Body of pancreas (tissue), 4 donors: ENCODE measurements around the gene GARNL3. TPM values are rescaled to one million over a fixed set of nuclear protein-coding genes. Genes with fewer than 3 reads are reported as not detected.

Experiments used
- ATAC-seq: fragments of 150-250 bp; one replicate; pipeline ENCODE4 v1.9.1; 2016
- DNase-seq, 4 donors: peaks; one replicate each; pipeline ENCODE4 v3.0.0-alpha.2; 2019
- H3K27ac ChIP-seq, 4 donors: fragments of 200-600 bp; sonication (generic); 1 replicate in 3 of 4; 2 replicates in 1 of 4; pipeline versions ENCODE4 v1.5.1 to v1.6.1; 2016 to 2019; ENCODE audit warnings: mild to moderate bottlenecking in 1 of 4, mixed read lengths in 1 of 4, moderate library complexity in 1 of 4
- H3K27me3 ChIP-seq, 2 donors: fragments of 200-600 bp; sonication (generic); one replicate each; pipeline ENCODE4 v1.6.0; 2016; ENCODE audit warnings: mild to moderate bottlenecking in 1 of 2
- H3K36me3 ChIP-seq, 2 donors: fragments of 200-600 bp; sonication (generic); replicated peaks in 1 of 2; 2 replicates each; pipeline ENCODE4 v1.5.1; 2016; ENCODE audit warnings: low read depth in 2 of 2; ENCODE audit not compliant: insufficient read depth in 1 of 2
- H3K4me1 ChIP-seq: fragments of 200-600 bp; sonication (generic); one replicate; pipeline ENCODE4 v1.6.0; 2016
- H3K4me3 ChIP-seq, 2 donors: fragments of 200-600 bp; sonication (generic); 1 replicate in 1 of 2; 2 replicates in 1 of 2; pipeline ENCODE4 v1.5.1; 2016 to 2019
- H3K9me3 ChIP-seq, 3 donors: fragments of 200-600 bp; sonication (generic); 1 replicate in 2 of 3; 2 replicates in 1 of 3; pipeline ENCODE4 v1.5.1; 2016
- CTCF ChIP-seq, 7 experiments: fragments of 450-650 bp in 4 of 7; fragments of 200-600 bp in 3 of 7; sonication (generic) in 3 of 7; IDR thresholded peaks; one replicate each; pipeline ENCODE4 v1.5.1; 2016 to 2019; ENCODE audit warnings: antibody characterized with exemption in 7 of 7
- POLR2A ChIP-seq, 3 donors: fragments of 450-650 bp; IDR thresholded peaks; one replicate each; pipeline ENCODE4 v1.6.1; 2016; ENCODE audit warnings: antibody characterized with exemption in 3 of 3, mild to moderate bottlenecking in 2 of 3
- WGBS, 2 donors: methylation state at CpG; one replicate each; pipeline ENCODE4 v1.1.5; 2017; 5-methylcytosine and 5-hydroxymethylcytosine counted together
- intact Hi-C: fragments of 100-400 bp; cut with DNase I; formaldehyde crosslinking; loops from one replicate; pipeline ENCODE4 v1.15.1; 2023
- total RNA-seq, 2 donors: library from RNA; depleted of rRNA; stranded (reverse); fragments of >200 nt; gene quantifications; one replicate each; pipeline ENCODE4 v1.1.0, GENCODE V29; 2016

GARNL3 gene
- total RNA-seq, 2 donors from 2014 or later = 5.9 to 23.6 TPM

GRCh38 chr9:127223266-127223665 is 41.3 kb upstream of the GARNL3 start:
- H3K27me3 ChIP-seq = no peaks in the 10 kb centered on the region
- peaks cover 16% of the 10 kb centered on the region for H3K4me1 ChIP-seq
- no peak for DNase-seq
- no peak for ATAC-seq
- H3K27ac ChIP-seq = no peak overlapping the region
- no peak for TF ChIP-seq CTCF (IDR thresholded peaks at IDR 0.05)
- no peak for TF ChIP-seq POLR2A (IDR thresholded peaks at IDR 0.05)
- WGBS, 2 donors = 38 to 40% methylated on average over 4 of the region's 4 CpGs
- H3K4me3 ChIP-seq = no peak overlapping the region
- H3K9me3 ChIP-seq = no peaks in the 10 kb centered on the region
- intact Hi-C loops = loop anchor here (10.0 kb wide), 1 partner anchor 182 kb away; no protein-coding TSS in a partner anchor
- H3K36me3 ChIP-seq = no peaks in the 10 kb centered on the region

- intact Hi-C loops = loop anchor here (10.0 kb wide), 1 partner anchor 181 kb away; no protein-coding TSS in a partner anchor
- WGBS, 2 donors = 16 to 22% methylated on average over 8 of the region's 8 CpGs
- H3K9me3 ChIP-seq = no peaks in the 10 kb centered on the region
- peak overlapping the region in 2 of 4 donors; percentile 71 to 73 for H3K27ac ChIP-seq
- H3K36me3 ChIP-seq = no peaks in the 10 kb centered on the region
- H3K27me3 ChIP-seq = no peaks in the 10 kb centered on the region
- ATAC-seq (no peak), DNase-seq (peak in 2 of 4 donors; percentile 22 to 33)
- TF ChIP-seq POLR2A (IDR thresholded peaks at IDR 0.05) = no peak
- TF ChIP-seq CTCF (IDR thresholded peaks at IDR 0.05) = no peak
- peaks cover 16% of the 10 kb centered on the region for H3K4me1 ChIP-seq
- no peak overlapping the region for H3K4me3 ChIP-seq
These were observed 40.8 kb upstream of the GARNL3 start for GRCh38 chr9:127223810-127224177.

GRCh38 chr9:127224178-127224882 is 40.2 kb upstream of the GARNL3 start:
- WGBS, 2 donors = 1 to 4% methylated on average over 27 to 43 of the region's 56 CpGs
- H3K36me3 ChIP-seq = no peaks in the 10 kb centered on the region
- peak overlapping the region; percentile 55 to 79 (median 72) for H3K27ac ChIP-seq
- ATAC-seq = peak; percentile 73
- no peaks in the 10 kb centered on the region for H3K9me3 ChIP-seq
- DNase-seq = peak; percentile 91 to 94 (median 92)
- peak overlapping the region in 1 of 2 donors; percentile 13 for H3K4me3 ChIP-seq
- peaks cover 16% of the 10 kb centered on the region for H3K4me1 ChIP-seq
- TF ChIP-seq POLR2A (IDR thresholded peaks at IDR 0.05) (peak in 2 of 3 donors; percentile 58 to 65), CTCF (IDR thresholded peaks at IDR 0.05) (peak in 3 of 7 experiments; percentile 16 to 25 (median 24))
- no peaks in the 10 kb centered on the region for H3K27me3 ChIP-seq
- intact Hi-C loops = loop anchor here (10.0 kb wide), 1 partner anchor 180 kb away; no protein-coding TSS in a partner anchor

GRCh38 chr9:127224883-127225739 is 39.5 kb upstream of the GARNL3 start:
- intact Hi-C loops = loop anchor here (10.0 kb wide), 1 partner anchor 180 kb away; no protein-coding TSS in a partner anchor

More at GRCh38 chr9:127224883-127225739, 39.5 kb upstream of the GARNL3 start:
- TF ChIP-seq CTCF (IDR thresholded peaks at IDR 0.05) (peak in 2 of 7 experiments; percentile 11 to 14), POLR2A (IDR thresholded peaks at IDR 0.05) (peak in 1 of 3 donors; percentile 8)
- Histone ChIP-seq H3K27me3 (no peaks in the 10 kb centered on the region), H3K36me3 (no peaks in the 10 kb centered on the region), H3K4me3 (peak overlapping the region in 1 of 2 donors; percentile 51), H3K9me3 (no peaks in the 10 kb centered on the region), H3K27ac (peak overlapping the region; percentile 55 to 79 (median 72)), H3K4me1 (peaks cover 16% of the 10 kb centered on the region)
- DNase-seq (peak; percentile 97 to 99 (median 98)), ATAC-seq (peak; percentile 91)
- WGBS, 2 donors = 0 to 1% methylated on average over 5 to 45 of the region's 106 CpGs
